Mucosa of rectum (tissue), 2 donors: ENCODE measurements around the gene CLCA2.
A peak's percentile ranks its signal among the peaks of the same experiment; 100 is the strongest.

Source experiments
- H3K27ac ChIP-seq, 2 donors: one replicate each; pipeline ENCODE4 v1.7.0; 2013; ENCODE audit warnings: inconsistent platforms in 2 of 2, low read depth in 2 of 2, low read length in 2 of 2
- H3K27me3 ChIP-seq, 2 donors: one replicate each; pipeline ENCODE4 v1.7.0; 2013; ENCODE audit warnings: low read length in 2 of 2; ENCODE audit not compliant: control insufficient read depth in 2 of 2, insufficient read depth in 2 of 2
- H3K36me3 ChIP-seq, 2 donors: one replicate each; pipeline ENCODE4 v1.7.0; 2013; ENCODE audit warnings: low read length in 2 of 2; ENCODE audit not compliant: control insufficient read depth in 2 of 2, insufficient read depth in 2 of 2
- H3K4me1 ChIP-seq, 2 donors: one replicate each; pipeline ENCODE4 v1.7.0; 2013; ENCODE audit warnings: low read length in 2 of 2, mild to moderate bottlenecking in 1 of 2; ENCODE audit not compliant: control insufficient read depth in 2 of 2, insufficient read depth in 2 of 2
- H3K4me3 ChIP-seq, 2 donors: one replicate each; pipeline ENCODE4 v1.7.0; 2013; ENCODE audit warnings: low read length in 2 of 2
- H3K9ac ChIP-seq, 2 donors: one replicate each; pipeline ENCODE4 v1.7.0; 2013; ENCODE audit warnings: low read length in 2 of 2, low read depth in 1 of 2, mild to moderate bottlenecking in 1 of 2
- H3K9me3 ChIP-seq, 2 donors: one replicate each; pipeline ENCODE4 v1.7.0; 2013; ENCODE audit warnings: low read length in 2 of 2; ENCODE audit not compliant: control insufficient read depth in 2 of 2
- donor health status: healthy.
- donor health status: Normal muscosa, but diverticular disease.

CLCA2 gene

DNA sequence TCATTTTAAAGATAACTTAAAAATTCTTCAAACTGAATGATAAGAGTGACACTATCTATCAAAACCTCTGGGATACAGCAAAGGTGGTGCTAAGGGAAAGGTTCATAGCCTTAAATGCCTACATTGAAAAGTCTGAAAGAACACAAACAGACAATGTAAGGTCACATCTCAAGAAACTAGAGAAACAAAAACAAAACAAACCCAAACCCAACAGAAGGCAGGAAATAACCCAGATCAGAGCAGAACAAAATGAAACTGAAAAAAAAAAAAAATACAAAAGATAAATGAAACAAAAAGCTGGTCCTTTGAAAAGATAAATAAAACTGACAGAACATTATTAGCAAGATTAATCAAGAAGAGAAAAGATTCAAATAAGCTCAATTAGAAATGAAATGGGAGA is 34.7 kb upstream of the CLCA2 start:
- Histone ChIP-seq H3K4me3 (no peak overlapping the region), H3K9me3 (no peaks in the 10 kb centered on the region), H3K9ac (no peak overlapping the region), H3K27me3 (no peaks in the 10 kb centered on the region), H3K36me3 (no peaks in the 10 kb centered on the region), H3K27ac (peak overlapping the region; percentile 16 to 58), H3K4me1 (no peaks in the 10 kb centered on the region)

DNA sequence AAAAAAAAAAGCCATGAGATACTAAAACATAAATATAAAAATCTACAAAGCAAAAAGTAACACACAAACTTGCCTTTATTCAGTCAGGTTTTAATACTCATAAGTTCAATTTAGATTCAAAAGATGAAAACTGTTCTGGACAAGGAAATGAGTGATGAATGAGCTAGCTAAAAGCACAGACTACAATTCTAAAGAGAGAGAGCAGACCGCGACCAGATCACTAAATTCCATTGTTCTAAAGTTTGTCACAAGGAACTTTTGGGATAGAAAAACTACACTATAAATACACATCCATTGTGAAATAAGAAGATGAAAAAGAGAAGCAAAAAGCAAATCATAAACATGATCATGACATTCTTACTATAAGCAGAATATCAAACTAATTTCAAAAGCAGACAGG is 29.6 kb upstream of the CLCA2 start:
- Histone ChIP-seq H3K4me1 (peaks cover 5 to 13% of the 10 kb centered on the region in 2 donors), H3K27ac (no peak overlapping the region), H3K4me3 (peak overlapping the region in 1 of 2 donors; percentile 37)

DNA sequence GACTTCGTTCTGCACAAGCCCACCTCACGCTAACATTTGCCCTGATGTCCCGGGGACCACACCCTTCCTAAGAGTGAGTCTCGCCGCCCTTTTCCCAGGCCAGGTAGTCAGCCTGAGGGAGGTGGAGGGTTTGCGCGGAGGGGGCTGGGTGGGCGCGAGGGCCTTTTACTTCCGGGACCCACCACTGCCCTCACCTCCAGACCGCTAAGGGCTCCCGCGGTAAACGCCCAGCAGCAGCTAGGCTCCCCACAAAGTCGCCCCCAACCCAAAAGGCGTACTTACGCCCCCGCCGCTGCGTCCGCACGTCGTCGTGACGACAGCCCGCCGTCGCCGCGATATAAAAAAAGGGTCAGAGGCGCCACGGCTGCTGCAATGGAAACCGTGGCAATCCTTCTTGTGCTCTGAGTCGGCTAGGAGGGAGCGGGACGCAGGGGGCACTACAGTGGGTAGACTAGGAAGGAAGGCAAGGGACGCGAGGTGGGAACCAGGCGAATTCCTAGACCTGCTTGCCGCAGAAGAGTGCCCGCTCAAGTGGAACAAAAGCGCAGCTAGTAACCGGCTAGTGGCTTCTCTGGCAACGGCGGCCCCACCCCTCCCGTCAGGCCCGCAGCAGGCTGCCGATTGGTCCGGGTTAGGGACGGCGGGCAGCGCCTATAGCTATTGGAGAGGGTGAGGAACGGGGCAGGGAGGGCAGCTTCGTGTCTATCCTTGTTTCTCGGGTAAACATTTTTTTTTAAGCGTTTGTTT is 28.0 kb upstream of the CLCA2 start, which contains the start of gene ODF2L:
TSS of gene ODF2L (minus strand) at position 573 of the 747 bp plus-strand sequence. CDS start 9,296 bp downstream, outside the sequence.
- peak within 1 kb of the TSS; percentile 81 to 83 for H3K27ac ChIP-seq
- H3K4me1 ChIP-seq, result peaks cover 5 to 13% of the 10 kb centered on the region in 2 donors
- peaks cover 0 to 2% of the 10 kb centered on the region in 2 donors for H3K27me3 ChIP-seq
- H3K9me3 ChIP-seq, result no peaks in the 10 kb centered on the region
- no peaks in the 10 kb centered on the region for H3K36me3 ChIP-seq
- peak within 1 kb of the TSS; percentile 84 to 92 for H3K9ac ChIP-seq
- peak within 1 kb of the TSS; percentile 96 to 100 for H3K4me3 ChIP-seq

More for the DNA sequence above, 29.6 kb upstream of the CLCA2 start:
- H3K27me3 ChIP-seq, result no peaks in the 10 kb centered on the region
- no peaks in the 10 kb centered on the region for H3K36me3 ChIP-seq
- H3K9ac ChIP-seq, result no peak overlapping the region
- no peaks in the 10 kb centered on the region for H3K9me3 ChIP-seq

DNA sequence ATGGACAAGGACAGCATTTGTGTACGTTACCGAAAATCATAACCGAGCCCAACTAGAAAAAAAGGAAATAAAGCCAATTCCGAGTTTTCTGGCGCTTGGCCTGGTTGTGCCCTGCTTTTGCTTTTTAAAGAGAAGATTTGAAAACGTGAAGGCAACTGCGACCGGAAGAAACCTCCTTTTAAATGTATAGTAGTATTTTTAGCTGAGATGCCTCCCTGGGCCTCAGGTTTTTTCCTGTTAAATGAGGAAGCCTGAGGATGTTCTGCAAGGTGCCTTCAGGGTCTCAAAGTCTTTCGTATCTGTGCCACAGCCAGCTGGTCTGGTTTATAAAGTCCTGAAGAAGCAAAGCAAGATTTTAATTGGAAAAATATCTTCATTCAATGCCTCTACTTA is 27.5 kb upstream of the CLCA2 start:
- Histone ChIP-seq H3K27ac (peak overlapping the region; percentile 81 to 83), H3K4me1 (peaks cover 5 to 13% of the 10 kb centered on the region in 2 donors), H3K27me3 (peaks cover 0 to 4% of the 10 kb centered on the region in 2 donors), H3K9me3 (no peaks in the 10 kb centered on the region), H3K36me3 (no peaks in the 10 kb centered on the region), H3K4me3 (peak overlapping the region; percentile 96 to 100), H3K9ac (peak overlapping the region; percentile 84 to 92)

DNA sequence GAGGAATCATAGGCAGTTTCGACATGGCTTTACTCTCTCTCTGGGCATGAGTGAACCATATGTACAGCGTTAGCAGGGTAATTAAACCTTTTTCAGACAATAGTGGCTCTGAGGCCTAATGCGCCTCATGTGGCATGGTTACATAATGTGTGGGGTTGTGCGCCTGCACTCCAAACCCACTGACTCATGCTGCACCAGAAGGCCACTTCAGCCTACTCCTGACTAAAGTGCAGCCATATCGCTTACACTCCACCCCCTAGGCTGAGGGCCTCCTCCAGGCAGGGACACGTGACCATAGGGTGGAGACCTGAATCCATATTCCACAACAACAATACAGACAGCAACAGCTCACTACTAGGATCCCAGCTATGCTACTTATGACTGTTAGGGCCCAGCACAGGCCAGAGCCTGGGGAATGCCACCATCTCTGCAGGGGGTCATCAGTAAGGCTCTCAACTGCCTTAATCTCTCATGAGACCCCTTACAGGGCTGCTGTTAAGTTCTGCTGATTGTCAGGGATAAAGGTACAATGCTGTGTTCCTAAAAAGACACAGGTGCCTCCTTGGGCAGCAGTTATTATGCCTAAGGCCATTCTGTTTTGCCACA is 14.5 kb upstream of the CLCA2 start:
- H3K27me3 ChIP-seq, result no peaks in the 10 kb centered on the region
- H3K27ac ChIP-seq, result no peak overlapping the region
- H3K4me3 ChIP-seq, result no peak overlapping the region
- H3K4me1 ChIP-seq, result no peaks in the 10 kb centered on the region
- no peaks in the 10 kb centered on the region for H3K9me3 ChIP-seq
- H3K36me3 ChIP-seq, result no peaks in the 10 kb centered on the region
- H3K9ac ChIP-seq, result no peak overlapping the region

DNA sequence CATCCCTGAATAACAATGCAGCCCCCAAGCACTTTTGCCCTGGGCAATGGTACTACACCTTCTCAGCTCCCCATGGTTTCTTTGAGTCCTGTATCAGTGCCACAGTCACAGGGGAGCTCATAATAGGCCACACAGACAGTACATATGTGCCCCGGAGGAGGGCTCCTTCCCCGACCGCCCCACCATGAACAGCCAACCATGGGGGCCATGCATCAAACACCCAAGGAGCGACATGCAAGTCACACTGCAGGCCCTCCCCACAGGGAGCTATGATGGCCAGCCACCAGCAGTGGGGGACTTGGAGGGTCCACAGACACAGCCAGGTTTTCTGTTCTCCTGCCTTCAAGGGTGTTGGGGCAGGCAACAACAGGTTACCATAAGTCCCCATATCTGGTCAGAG is 13.1 kb upstream of the CLCA2 start:
- H3K9me3 ChIP-seq, result no peaks in the 10 kb centered on the region
- no peak overlapping the region for H3K9ac ChIP-seq
- H3K36me3 ChIP-seq, result no peaks in the 10 kb centered on the region
- H3K27ac ChIP-seq, result no peak overlapping the region
- peaks cover 0 to under 1% of the 10 kb centered on the region in 2 donors for H3K4me1 ChIP-seq
- no peaks in the 10 kb centered on the region for H3K27me3 ChIP-seq
- H3K4me3 ChIP-seq, result no peak overlapping the region

DNA sequence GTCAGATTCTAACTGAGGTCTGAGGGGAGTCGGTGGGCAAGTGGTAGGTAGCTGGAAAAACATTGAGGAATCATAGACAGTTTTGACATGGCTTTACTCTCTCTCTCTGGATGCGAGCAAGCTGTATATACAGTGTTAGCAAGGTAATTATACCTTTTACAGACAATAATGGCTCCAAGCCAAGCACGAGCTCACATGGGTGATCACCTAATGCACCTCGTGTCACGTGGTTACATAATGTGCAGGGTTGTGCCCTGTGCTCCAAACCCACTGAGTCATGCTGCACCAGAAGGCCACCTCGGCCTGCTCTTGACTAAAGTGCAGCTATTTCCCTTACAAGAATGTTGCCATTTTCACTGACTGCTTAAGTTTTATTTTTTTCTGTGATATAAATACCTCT is 7.6 kb upstream of the CLCA2 start:
- peaks cover 5 to 8% of the 10 kb centered on the region in 2 donors for H3K4me1 ChIP-seq
- H3K9ac ChIP-seq, result no peak overlapping the region
- no peaks in the 10 kb centered on the region for H3K9me3 ChIP-seq
- no peaks in the 10 kb centered on the region for H3K27me3 ChIP-seq
- no peak overlapping the region for H3K27ac ChIP-seq
- H3K36me3 ChIP-seq, result no peaks in the 10 kb centered on the region
- no peak overlapping the region for H3K4me3 ChIP-seq

DNA sequence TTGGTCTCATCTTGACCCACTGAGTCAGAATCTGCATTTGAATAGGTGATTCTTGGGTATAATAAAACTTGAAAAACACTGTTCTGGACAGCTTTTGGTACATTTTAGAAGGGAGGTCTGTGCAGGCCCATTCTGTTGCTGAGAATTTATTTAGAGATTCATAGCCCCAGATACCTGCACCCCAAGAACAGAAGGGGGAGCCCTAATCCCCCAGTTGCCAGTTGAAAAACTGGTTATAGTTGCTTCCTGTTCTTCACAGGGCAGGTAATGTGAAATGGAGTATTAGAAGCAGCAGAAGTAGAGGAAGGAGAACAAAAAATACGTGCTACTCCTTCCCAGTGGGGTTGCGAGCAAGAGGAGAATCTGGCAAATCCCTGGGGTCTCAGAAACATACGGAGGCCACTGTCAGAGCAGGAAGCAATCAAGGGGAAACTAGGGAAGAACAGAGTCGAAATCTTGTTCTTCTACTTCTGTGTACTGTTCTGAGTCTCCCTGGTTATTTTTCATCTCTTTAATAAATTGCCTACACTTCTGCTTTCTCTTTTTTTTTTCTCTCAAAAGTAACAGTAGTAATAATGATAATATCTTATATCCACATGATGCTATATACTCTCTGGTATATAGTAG is 4.6 kb upstream of the CLCA2 start:
- no peaks in the 10 kb centered on the region for H3K9me3 ChIP-seq
- H3K27ac ChIP-seq, result no peak overlapping the region
- H3K9ac ChIP-seq, result no peak overlapping the region
- H3K4me1 ChIP-seq, result peaks cover 5 to 13% of the 10 kb centered on the region in 2 donors
- H3K27me3 ChIP-seq, result no peaks in the 10 kb centered on the region
- H3K36me3 ChIP-seq, result no peaks in the 10 kb centered on the region
- peak overlapping the region; percentile 28 to 51 for H3K4me3 ChIP-seq

DNA sequence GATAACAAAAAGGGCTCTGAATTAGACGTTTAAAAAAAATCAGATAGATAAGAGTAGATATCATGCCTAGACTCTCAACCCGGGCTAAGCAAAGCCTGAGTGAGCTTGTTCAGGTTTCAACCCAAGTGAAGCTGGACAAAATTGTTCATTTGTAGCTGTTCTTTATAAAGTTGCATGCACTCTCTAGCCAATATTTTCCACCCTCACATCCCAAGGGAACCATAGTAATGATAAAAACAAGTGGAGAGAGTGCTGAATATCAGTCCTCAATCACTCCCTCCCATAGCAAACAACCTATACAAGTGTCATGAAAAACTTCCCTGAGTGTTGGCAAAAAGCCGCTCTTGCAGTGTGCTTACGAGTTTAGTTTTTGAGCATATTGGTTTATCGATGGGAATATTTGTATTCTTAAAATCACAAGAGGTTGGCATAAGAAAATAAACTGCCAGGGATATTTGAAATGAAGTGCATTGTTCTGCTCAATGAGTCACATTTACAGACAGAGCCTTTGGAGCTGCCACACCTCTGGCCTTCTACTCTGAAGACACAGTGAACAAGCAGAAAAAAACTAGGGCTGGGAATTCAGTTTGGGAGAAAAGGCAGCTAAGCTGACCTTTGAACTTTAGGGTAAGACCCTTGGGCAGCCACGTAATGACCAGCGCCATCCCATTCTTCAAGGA is 2.2 kb upstream of the CLCA2 start:
- peaks cover 2 to 7% of the 10 kb centered on the region in 2 donors for H3K4me1 ChIP-seq
- H3K9ac ChIP-seq, result no peak overlapping the region
- no peaks in the 10 kb centered on the region for H3K9me3 ChIP-seq
- no peaks in the 10 kb centered on the region for H3K36me3 ChIP-seq
- no peak overlapping the region for H3K4me3 ChIP-seq
- H3K27me3 ChIP-seq, result no peaks in the 10 kb centered on the region
- no peak overlapping the region for H3K27ac ChIP-seq

DNA sequence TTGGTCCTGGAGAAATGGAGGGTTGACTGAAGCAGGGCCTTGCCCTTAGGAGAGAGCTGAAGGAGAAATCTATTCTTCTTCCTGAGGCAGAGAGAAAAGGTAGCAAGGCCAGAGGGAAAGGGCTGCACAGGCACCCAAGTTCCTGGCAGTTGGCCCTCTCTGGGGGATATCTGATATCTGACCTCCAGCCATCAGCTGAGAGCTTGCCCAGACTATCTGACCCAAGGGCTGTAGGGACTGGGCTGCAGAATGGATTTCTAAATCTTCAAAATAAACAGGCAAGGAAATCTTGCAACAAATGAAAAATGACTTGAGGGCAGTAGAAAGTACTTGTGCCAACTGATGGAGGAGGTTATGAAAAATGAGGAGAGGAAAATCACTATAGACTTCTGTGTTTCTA is 498 bp upstream of the CLCA2 start:
- Histone ChIP-seq H3K36me3 (no peaks in the 10 kb centered on the region), H3K9ac (no peak overlapping the region), H3K9me3 (no peaks in the 10 kb centered on the region), H3K27me3 (no peaks in the 10 kb centered on the region), H3K4me1 (peaks cover 2 to 7% of the 10 kb centered on the region in 2 donors), H3K27ac (no peak overlapping the region), H3K4me3 (no peak overlapping the region)
